Measurements from ENCODE around the gene LOXL1.

DNA sequence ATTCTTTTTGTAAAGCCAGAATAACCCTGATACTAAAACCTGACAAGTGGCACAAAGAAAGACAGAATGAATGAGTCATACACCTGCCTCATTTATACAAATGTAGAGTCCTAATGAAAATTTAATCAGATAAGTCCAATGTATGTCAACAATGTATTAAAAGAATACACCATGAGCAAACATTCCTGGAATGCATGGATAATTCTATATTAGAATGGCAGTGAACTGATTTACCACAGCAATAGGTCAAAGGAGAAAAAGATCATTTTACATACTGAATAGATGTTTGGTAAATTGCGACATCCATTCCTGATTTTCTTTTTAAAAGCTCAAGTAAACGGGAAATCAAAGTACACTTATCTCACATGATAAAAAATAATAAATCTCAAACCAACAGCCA, 11.2 kb upstream of the LOXL1 start:
- TF ChIP-seq, protein P1, sequence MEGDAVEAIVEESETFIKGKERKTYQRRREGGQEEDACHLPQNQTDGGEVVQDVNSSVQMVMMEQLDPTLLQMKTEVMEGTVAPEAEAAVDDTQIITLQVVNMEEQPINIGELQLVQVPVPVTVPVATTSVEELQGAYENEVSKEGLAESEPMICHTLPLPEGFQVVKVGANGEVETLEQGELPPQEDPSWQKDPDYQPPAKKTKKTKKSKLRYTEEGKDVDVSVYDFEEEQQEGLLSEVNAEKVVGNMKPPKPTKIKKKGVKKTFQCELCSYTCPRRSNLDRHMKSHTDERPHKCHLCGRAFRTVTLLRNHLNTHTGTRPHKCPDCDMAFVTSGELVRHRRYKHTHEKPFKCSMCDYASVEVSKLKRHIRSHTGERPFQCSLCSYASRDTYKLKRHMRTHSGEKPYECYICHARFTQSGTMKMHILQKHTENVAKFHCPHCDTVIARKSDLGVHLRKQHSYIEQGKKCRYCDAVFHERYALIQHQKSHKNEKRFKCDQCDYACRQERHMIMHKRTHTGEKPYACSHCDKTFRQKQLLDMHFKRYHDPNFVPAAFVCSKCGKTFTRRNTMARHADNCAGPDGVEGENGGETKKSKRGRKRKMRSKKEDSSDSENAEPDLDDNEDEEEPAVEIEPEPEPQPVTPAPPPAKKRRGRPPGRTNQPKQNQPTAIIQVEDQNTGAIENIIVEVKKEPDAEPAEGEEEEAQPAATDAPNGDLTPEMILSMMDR (conservative IDR thresholded peaks at IDR 0.05; ENCODE audit: low read depth, low read length), result no peak
- TF ChIP-seq EZH2 (IDR thresholded peaks at IDR 0.05; ENCODE audit: borderline replicate concordance, low read depth, low read length, poor library complexity, severe bottlenecking), result no peak

Measured in A673 (cell line).